Measurements from ENCODE around the gene ZNF441. TPM values are rescaled to one million over a fixed set of nuclear protein-coding genes. Genes with fewer than 3 reads are reported as not detected.

ZNF441 gene
- total RNA-seq, 2 donors from 2014 or later: 2.0 to 3.4 TPM

DNA sequence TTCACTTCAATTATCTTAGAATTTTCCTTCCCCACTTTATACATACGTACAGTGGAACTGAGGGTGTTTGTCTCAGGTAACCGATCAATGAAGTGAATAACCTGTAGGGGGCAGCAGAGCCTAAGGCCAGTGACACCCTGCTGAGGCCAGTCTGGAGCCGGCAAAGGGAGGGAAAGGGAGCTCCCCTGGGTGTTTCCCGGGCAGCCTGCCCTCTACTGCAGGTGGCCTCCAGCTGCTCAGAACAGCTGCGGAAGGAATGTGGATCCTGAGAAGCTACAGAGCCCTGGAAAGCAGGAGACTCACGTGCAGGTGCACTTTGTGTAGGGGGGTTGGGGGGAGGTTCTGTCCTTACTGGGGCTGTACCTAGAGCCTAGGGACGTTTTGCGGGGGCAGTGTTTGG lies 30.7 kb downstream of the ZNF441 start:
- peak; percentile 79 for DNase-seq (ENCODE audit: low spot score)
- H3K4me3 ChIP-seq: peak overlapping the region in 1 of 2 donors; percentile 81
- H3K4me1 ChIP-seq: peaks cover 0 to 12% of the 10 kb centered on the region in 2 donors
- H3K27ac ChIP-seq: peak overlapping the region in 1 of 2 donors; percentile 87
- peak; percentile 88 to 92 for TF ChIP-seq CTCF (IDR thresholded peaks at IDR 0.05)
- no peaks in the 10 kb centered on the region for H3K27me3 ChIP-seq
- H3K9me3 ChIP-seq: no peaks in the 10 kb centered on the region
- no peaks in the 10 kb centered on the region for H3K36me3 ChIP-seq

DNA sequence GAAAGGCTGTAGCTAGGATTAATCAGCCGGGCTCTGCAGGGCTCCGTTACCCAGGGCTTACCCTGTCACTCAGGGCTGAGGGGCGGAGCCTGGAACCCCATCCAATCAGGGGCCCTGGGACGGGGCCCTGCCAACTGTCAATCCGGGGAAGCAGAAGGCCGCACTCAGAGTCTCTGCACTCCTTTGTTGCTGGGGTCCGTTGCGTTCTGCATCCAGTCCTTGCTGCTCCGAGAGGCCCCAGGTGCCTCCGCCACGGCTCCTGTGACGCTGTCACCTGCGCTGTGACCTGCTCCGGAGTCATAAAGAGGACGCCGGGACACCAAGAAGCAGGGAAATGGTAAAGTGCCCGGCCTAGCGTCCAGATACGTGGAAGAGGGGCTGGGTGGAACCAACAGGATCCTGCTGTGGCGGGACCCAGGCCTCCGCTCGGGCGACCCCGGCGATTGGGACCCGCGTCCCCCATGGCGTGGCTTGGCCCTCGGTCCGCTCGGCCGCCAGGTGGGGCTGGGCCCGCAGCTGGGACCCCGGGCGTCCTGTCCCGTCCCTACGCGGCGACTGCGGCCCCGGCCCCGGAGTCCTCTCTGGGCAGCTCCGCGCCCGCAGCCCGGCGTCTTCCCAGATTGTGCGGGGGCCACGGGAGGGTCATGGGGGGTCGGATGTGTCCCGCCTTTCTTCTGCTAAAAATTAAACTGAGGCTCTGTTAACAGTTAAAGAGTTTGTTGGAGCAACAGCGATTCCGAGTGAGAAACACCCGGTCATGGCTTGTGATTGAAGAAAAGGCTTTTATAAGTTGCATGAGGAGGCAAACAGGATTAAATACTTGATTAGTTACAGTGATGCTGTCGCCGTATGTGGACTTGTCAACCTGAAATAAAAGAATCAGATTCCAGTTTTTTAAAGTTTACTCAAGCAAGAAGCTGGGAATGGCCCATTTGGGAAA lies 31.9 kb downstream of the ZNF441 start, which contains the start of gene ZNF491:
Gene ZNF491 (plus strand): TSS at position 133 of the 940 bp plus-strand sequence. CDS start 7,431 bp downstream, outside the sequence.
- H3K27ac ChIP-seq: peak within 1 kb of the TSS; percentile 84 to 87
- no peaks in the 10 kb centered on the region for H3K9me3 ChIP-seq
- no peaks in the 10 kb centered on the region for H3K36me3 ChIP-seq
- peak in 1 of 2 donors; percentile 44 for TF ChIP-seq CTCF (IDR thresholded peaks at IDR 0.05)
- no peaks in the 10 kb centered on the region for H3K27me3 ChIP-seq
- peak; percentile 94 for DNase-seq (ENCODE audit: low spot score)
- H3K4me1 ChIP-seq: peaks cover 0 to 12% of the 10 kb centered on the region in 2 donors
- H3K4me3 ChIP-seq: peak within 1 kb of the TSS; percentile 80 to 81

- Histone ChIP-seq H3K4me1 (no peaks in the 10 kb centered on the region), H3K27me3 (no peaks in the 10 kb centered on the region), H3K4me3 (no peak overlapping the region), H3K36me3 (peaks cover 19% of the 10 kb centered on the region), H3K9me3 (peaks cover 15 to 26% of the 10 kb centered on the region in 2 donors), H3K27ac (no peak overlapping the region)
- no peak for DNase-seq (ENCODE audit: low spot score)
- no peak for TF ChIP-seq CTCF (IDR thresholded peaks at IDR 0.05)
These were observed 39.7 kb downstream of the ZNF441 start for GRCh38 chr19:11806354-11807098.

DNA sequence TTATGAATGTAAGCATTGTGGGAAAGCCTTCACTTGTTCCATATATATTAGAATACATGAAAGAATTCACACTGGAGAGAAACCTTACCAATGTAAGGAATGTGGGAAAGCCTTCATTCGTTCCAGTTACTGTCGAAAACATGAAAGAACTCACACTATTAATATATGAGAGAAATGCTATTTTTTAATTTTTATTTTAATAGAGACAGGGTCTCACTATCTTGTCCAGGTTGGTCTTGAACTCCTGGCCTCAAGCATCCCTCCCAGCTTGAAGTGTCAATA lies 40.2 kb downstream of the ZNF441 start:
- H3K27me3 ChIP-seq: no peaks in the 10 kb centered on the region
- no peaks in the 10 kb centered on the region for H3K4me1 ChIP-seq
- peaks cover 15 to 26% of the 10 kb centered on the region in 2 donors for H3K9me3 ChIP-seq
- DNase-seq (ENCODE audit: low spot score): no peak
- no peak overlapping the region for H3K4me3 ChIP-seq
- no peak for TF ChIP-seq CTCF (IDR thresholded peaks at IDR 0.05)
- peaks cover 19% of the 10 kb centered on the region for H3K36me3 ChIP-seq
- H3K27ac ChIP-seq: no peak overlapping the region

DNA sequence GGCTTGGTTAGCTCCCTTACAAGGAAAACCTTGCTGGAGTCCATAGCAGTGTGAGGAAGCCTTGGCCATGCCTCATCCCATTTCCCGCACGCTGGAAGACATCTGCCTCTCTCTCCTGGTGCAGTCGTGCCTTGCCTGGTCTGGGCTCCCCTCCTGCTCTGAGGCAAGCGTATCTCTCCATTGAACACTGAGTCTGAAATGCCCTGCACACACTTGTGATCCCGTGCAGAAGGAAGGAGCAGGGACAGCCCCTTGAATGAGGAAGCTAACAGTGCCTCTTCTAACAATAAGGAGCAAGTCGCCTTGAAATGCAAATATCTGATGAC lies 46.9 kb downstream of the ZNF441 start:
- H3K36me3 ChIP-seq: no peaks in the 10 kb centered on the region
- DNase-seq (ENCODE audit: low spot score): no peak
- TF ChIP-seq CTCF (IDR thresholded peaks at IDR 0.05): no peak

More for the DNA sequence above, 46.9 kb downstream of the ZNF441 start:
- Histone ChIP-seq H3K4me1 (peaks cover 0 to 20% of the 10 kb centered on the region in 2 donors), H3K9me3 (no peaks in the 10 kb centered on the region), H3K27ac (peak overlapping the region; percentile 87 to 91), H3K4me3 (peak overlapping the region; percentile 80 to 88), H3K27me3 (no peaks in the 10 kb centered on the region)

Data from right atrium auricular region (tissue), 2 donors.